Psoas muscle (tissue), 8 donors: ENCODE measurements around the gene SLC15A4. TPM values are rescaled to one million over a fixed set of nuclear protein-coding genes. Genes with fewer than 3 reads are reported as not detected.

Experiments
- ATAC-seq, 4 donors: fragments of 200-7000 bp; cut with Tn5 transposase; one replicate each; pipeline ENCODE4 v1.9.1; 2020; ENCODE audit warnings: moderate library complexity in 3 of 4, mild to moderate bottlenecking in 2 of 4
- DNase-seq, 2 donors: peaks; one replicate each; pipeline ENCODE4 v3.0.0-alpha.2; 2020
- H3K27ac ChIP-seq: fragments of 200-600 bp; one replicate; pipeline ENCODE4 v1.8.0; 2022
- H3K27me3 ChIP-seq, 3 donors: fragments of 200-600 bp in 1 of 3; one replicate each; pipeline versions ENCODE4 v1.6.1 to v1.8.0; 2013 to 2022; ENCODE audit warnings: low read length in 2 of 3, mild to moderate bottlenecking in 2 of 3, moderate library complexity in 1 of 3; ENCODE audit not compliant: insufficient read depth in 3 of 3
- H3K36me3 ChIP-seq, 2 donors: fragments of 200-600 bp in 1 of 2; one replicate each; pipeline versions ENCODE4 v1.6.1 to v1.8.0; 2013 to 2022; ENCODE audit warnings: low read depth in 1 of 2, mild to moderate bottlenecking in 1 of 2, moderate library complexity in 1 of 2; ENCODE audit not compliant: insufficient read depth in 1 of 2
- H3K4me1 ChIP-seq: fragments of 200-600 bp; one replicate; pipeline ENCODE4 v1.8.0; 2022
- H3K4me3 ChIP-seq: fragments of 200-600 bp; one replicate; pipeline ENCODE4 v1.8.0; 2022; ENCODE audit warnings: mild to moderate bottlenecking
- H3K9me3 ChIP-seq: fragments of 200-600 bp; one replicate; pipeline ENCODE4 v1.8.0; 2022
- CTCF ChIP-seq: fragments of 200-600 bp; IDR thresholded peaks from one replicate; pipeline ENCODE4 v1.8.0; 2022; ENCODE audit warnings: antibody characterized with exemption
- WGBS, 3 donors: extraction: QIAGEN DNeasy Blood & Tissue Kit; methylation state at CpG; one replicate each; pipeline versions ENCODE4 v1.1.6 to v1.1.7; 2013; 5-methylcytosine and 5-hydroxymethylcytosine counted together
- intact Hi-C, 2 donors: fragments of 100-400 bp; cut with DNase I; formaldehyde crosslinking; loops; one replicate each; pipeline versions ENCODE4 v1.11.0 to v1.14.2; 2022
- polyA plus RNA-seq, 3 donors: library from polyadenylated mRNA; stranded (reverse); fragments of 200-250 nt; gene quantifications; one replicate each; pipeline ENCODE4 v1.2.3, GENCODE V29; 2013
- total RNA-seq, 4 donors: library from RNA; stranded (reverse); fragmentation: NEBNext Ultra II Directional in 2 of 4; extraction: Animal tissue kit (Norgen Biotek cat#: 25700) in 2 of 4; gene quantifications; one replicate each; pipeline versions ENCODE4 v1.2.1 to v1.2.4, GENCODE V29; 2021 to 2023
- donor health status: healthy with polysubstance abuse.
- donor health status: DM: no; HTN: no; CAD: no; lungs with moderate emphysema.
- donor health status: Bipolar disorder and iron deficiency.
- donor health status: healthy.
- donor health status: DM: yes; HTN: yes; CAD: no.
- donor health status: DM: no; HTN: no; CAD: no.
- donor health status: DM: no; HTN: no; CAD: no.
- donor health status: DM: yes; HTN: yes; CAD: no.

SLC15A4 gene
- total and polyA plus RNA-seq, 7 donors: 21.9 to 54.0 (median 30.2) TPM

- peaks cover 69% of the 10 kb centered on the region for H3K4me1 ChIP-seq
- no peak for TF ChIP-seq CTCF
- H3K36me3 ChIP-seq: peaks cover 0 to 5% of the 10 kb centered on the region in 2 donors
- WGBS, 3 donors: 61 to 83% (median 70%) methylated on average over 6 of the region's 6 CpGs
- no peaks in the 10 kb centered on the region for H3K27me3 ChIP-seq
- no peaks in the 10 kb centered on the region for H3K9me3 ChIP-seq
- no peak for ATAC-seq
- intact Hi-C loops: loop anchor here in 1 of 2 donors (5.0 kb wide), 1 partner anchor 33 kb away; no protein-coding TSS in a partner anchor
- DNase-seq: no peak
- H3K4me3 ChIP-seq: peak overlapping the region; percentile 38
- peak overlapping the region; percentile 95 for H3K27ac ChIP-seq
Observed at GRCh38 chr12:128820253-128820652, 3.5 kb downstream of the SLC15A4 start.

GRCh38 chr12:128819293-128820144 is 4.2 kb downstream of the SLC15A4 start:
- intact Hi-C loops: loop anchor here in 1 of 2 donors (5.0 kb wide), 1 partner anchor 32 kb away; no protein-coding TSS in a partner anchor
- 45 to 62% (median 46%) methylated on average over 16 of the region's 16 CpGs for WGBS, 3 donors
- ATAC-seq (no peak), DNase-seq (no peak)
- Histone ChIP-seq H3K36me3 (peaks cover 0 to 7% of the 10 kb centered on the region in 2 donors), H3K27me3 (no peaks in the 10 kb centered on the region), H3K27ac (peak overlapping the region; percentile 95), H3K4me1 (peaks cover 69% of the 10 kb centered on the region), H3K4me3 (peak overlapping the region; percentile 15), H3K9me3 (no peaks in the 10 kb centered on the region)
- no peak for TF ChIP-seq CTCF

- Histone ChIP-seq H3K4me1 (peaks cover 76% of the 10 kb centered on the region), H3K9me3 (no peaks in the 10 kb centered on the region), H3K36me3 (peaks cover 0 to 12% of the 10 kb centered on the region in 2 donors), H3K27ac (peak overlapping the region; percentile 95), H3K4me3 (peak overlapping the region; percentile 19), H3K27me3 (no peaks in the 10 kb centered on the region)
- no peak for DNase-seq
- WGBS, 3 donors: 34 to 48% (median 36%) methylated on average over 13 of the region's 13 CpGs
- TF ChIP-seq CTCF: no peak
- peak in 3 of 4 donors; percentile 13 to 41 (median 19) for ATAC-seq
- intact Hi-C loops: no loop called here
Observed at GRCh38 chr12:128818065-128819022, 5.4 kb downstream of the SLC15A4 start.

GRCh38 chr12:128817111-128818015 is 6.4 kb downstream of the SLC15A4 start:
- Histone ChIP-seq H3K27me3 (no peaks in the 10 kb centered on the region), H3K4me1 (peaks cover 82% of the 10 kb centered on the region), H3K27ac (peak overlapping the region; percentile 95), H3K36me3 (peaks cover 0 to 12% of the 10 kb centered on the region in 2 donors), H3K4me3 (peak overlapping the region; percentile 46), H3K9me3 (no peaks in the 10 kb centered on the region)
- intact Hi-C loops: no loop called here
- peak; percentile 70 to 86 for DNase-seq
- no peak for TF ChIP-seq CTCF
- ATAC-seq: peak; percentile 72 to 87 (median 84)
- WGBS, 3 donors: 23 to 25% (median 24%) methylated on average over 8 of the region's 8 CpGs
